Measurements from ENCODE around the gene LDLRAD4. TPM values are rescaled to one million over a fixed set of nuclear protein-coding genes. Genes with fewer than 3 reads are reported as not detected.

Gene LDLRAD4
- total and polyA plus RNA-seq, 9 of the 15 experiments (the other 6 are each of a cell fraction or from before 2014, with no cell fraction given): 0.01 TPM; not detected in 8

DNA sequence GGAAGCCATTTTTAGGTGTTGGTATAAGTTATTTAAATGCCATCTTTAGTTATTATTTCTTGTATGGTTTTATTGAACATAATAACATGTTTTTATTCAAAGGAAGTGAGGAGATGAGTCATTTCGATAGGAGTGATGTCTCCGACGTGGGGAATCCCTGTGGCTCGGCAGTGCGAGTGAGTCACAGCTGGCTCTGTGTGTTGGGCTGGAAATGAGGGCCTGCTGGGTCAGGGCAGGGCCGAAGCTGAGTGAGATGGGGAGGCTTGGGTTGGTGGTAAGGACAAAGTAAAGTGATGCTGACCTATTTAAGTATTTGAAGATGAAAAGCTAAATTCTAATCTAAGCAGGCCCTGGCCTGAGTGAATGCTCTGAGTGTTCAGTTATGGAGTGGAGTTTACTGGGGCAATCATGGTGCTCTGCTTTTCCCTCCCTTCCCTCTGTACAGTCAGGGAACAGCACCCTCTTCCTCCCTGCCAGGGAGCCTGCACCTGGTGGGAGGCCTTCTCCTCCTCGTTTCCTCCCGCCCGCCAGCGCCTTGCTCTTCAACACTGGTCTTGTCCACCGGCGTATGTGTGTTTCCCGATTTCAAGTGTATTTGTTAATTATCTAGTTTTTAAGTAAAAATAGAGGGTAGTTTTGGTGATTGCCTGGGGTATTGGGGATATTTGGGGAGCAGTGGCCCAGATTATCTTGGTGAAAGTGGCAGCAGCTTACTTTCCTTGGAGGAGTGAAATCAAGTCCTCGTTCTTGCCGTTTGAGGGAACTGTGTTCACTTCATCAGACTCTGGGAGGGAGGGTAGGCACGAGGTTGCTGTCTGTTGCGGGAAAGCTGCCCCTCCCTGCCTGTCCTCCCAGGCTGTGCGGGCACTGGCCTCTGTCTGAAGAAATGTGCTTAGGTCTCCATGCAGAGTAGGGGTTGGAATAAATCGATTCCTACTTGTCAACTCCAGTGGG lies 157.0 kb downstream of the LDLRAD4 start:
- Histone ChIP-seq H3K4me1 (replicated peaks in 1 of 2; ENCODE audit: control insufficient read depth in 2 of 2, insufficient read depth in 2 of 2, low read length in 2 of 2) (no peaks in the 10 kb centered on the region), H3K27ac (ENCODE audit: extremely low read depth, low read depth, low read length) (no peak overlapping the region), H2AFZ (ENCODE audit: low read depth, low read length) (no peak overlapping the region), H3K27me3 (ENCODE audit: control insufficient read depth in 2 of 2, insufficient read depth in 2 of 2, low read length in 2 of 2) (peaks cover 26 to 60% of the 10 kb centered on the region in 2 experiments), H3K4me3 (no peak overlapping the region), H3K4me2 (ENCODE audit: insufficient read depth, low read length) (no peak overlapping the region), H4K20me1 (replicated peaks; ENCODE audit: control insufficient read depth, insufficient read depth, low read length) (peaks cover 2% of the 10 kb centered on the region; the same call in 1 of the 2 replicates), H3K79me2 (ENCODE audit: control insufficient read depth, insufficient read depth, low read length) (no peaks in the 10 kb centered on the region), H3K36me3 (ENCODE audit: control insufficient read depth, insufficient read depth, low read length) (no peaks in the 10 kb centered on the region), H3K9ac (ENCODE audit: insufficient read depth in 1 of 2, low read depth in 2 of 2, low read length in 2 of 2) (no peak overlapping the region), H3K9me3 (replicated peaks; ENCODE audit: control insufficient read depth, insufficient read depth, low read depth, low read length) (no peaks in the 10 kb centered on the region), H3K9me1 (ENCODE audit: control insufficient read depth, insufficient read depth, low read length) (no peaks in the 10 kb centered on the region)
- ChIA-PET POLR2A (interaction anchor here (0.7 to 1.0 kb wide), 2 partner anchors 14 to 90 kb away, joined by 3 read pairs; no protein-coding TSS in a partner anchor), CTCF (ENCODE audit: low intra/inter-chr PET ratio) (no interaction called here)
- 4% methylated on average over 18 of the region's 19 CpGs for WGBS (ENCODE audit: insufficient coverage, low coverage, missing lambda C conversion rate)
- FAIRE-seq: no peak
- peak; percentile 56 for TF ChIP-seq ATF3 (IDR thresholded peaks at IDR 0.05)
- no peak for TF ChIP-seq ATF3 (CRISPR knock-in tag; conservative IDR thresholded peaks at IDR 0.05)
- TF ChIP-seq SAFB2 (IDR thresholded peaks at IDR 0.05; ENCODE audit: borderline replicate concordance, low read depth, low read length, severe bottlenecking): no peak
- TF ChIP-seq TFAM (CRISPR knock-in tag; conservative IDR thresholded peaks at IDR 0.05): no peak
- TF ChIP-seq TAF7 (tag; IDR thresholded peaks at IDR 0.05): no peak
- TF ChIP-seq FOSL1 (tag; conservative IDR thresholded peaks at IDR 0.05): peak; percentile 60
- TF ChIP-seq JUND (IDR thresholded peaks at IDR 0.05; ENCODE audit: borderline replicate concordance, low read depth, low read length): 0 out of 2 replicates have a peak, but pooled peaks have one; percentile 19
- TF ChIP-seq JUND (tag; IDR thresholded peaks at IDR 0.05; ENCODE audit: borderline replicate concordance, low read depth, low read length): 0 out of 3 replicates have a peak, but pooled peaks have one; percentile 16
- no peak for TF ChIP-seq CC2D1A (IDR thresholded peaks at IDR 0.05)
- no peak for TF ChIP-seq SREBF2 (CRISPR knock-in tag; IDR thresholded peaks at IDR 0.05)
- TF ChIP-seq ZNF639 (CRISPR knock-in tag; conservative IDR thresholded peaks at IDR 0.05 in 1 of 2, IDR thresholded peaks at IDR 0.05 in 1 of 2): no peak
- no peak for TF ChIP-seq NCOR1 (IDR thresholded peaks at IDR 0.05)
- TF ChIP-seq, protein P1, sequence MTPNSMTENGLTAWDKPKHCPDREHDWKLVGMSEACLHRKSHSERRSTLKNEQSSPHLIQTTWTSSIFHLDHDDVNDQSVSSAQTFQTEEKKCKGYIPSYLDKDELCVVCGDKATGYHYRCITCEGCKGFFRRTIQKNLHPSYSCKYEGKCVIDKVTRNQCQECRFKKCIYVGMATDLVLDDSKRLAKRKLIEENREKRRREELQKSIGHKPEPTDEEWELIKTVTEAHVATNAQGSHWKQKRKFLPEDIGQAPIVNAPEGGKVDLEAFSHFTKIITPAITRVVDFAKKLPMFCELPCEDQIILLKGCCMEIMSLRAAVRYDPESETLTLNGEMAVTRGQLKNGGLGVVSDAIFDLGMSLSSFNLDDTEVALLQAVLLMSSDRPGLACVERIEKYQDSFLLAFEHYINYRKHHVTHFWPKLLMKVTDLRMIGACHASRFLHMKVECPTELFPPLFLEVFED (CRISPR knock-in tag; conservative IDR thresholded peaks at IDR 0.05): no peak
- no peak for TF ChIP-seq STAT5B (CRISPR knock-in tag; IDR thresholded peaks at IDR 0.05)
- TF ChIP-seq ZNF224 (CRISPR knock-in tag; IDR thresholded peaks at IDR 0.05): no peak
- no peak for TF ChIP-seq HSF4 (CRISPR knock-in tag; IDR thresholded peaks at IDR 0.05; ENCODE audit: borderline replicate concordance)
- in situ Hi-C loops (cut with MboI) (no loop called here), intact Hi-C loops (cut with micrococcal nuclease) (no loop called here)
- ATAC-seq: peak; percentile 24; the same call in 2 of the 3 replicates
- BruUV-seq (replicated peaks): no TSS peak
- peak in 1 of 4 experiments; percentile 5 for DNase-seq (ENCODE audit: extremely low read depth in 1 of 4, low spot score in 3 of 4)

Data from K562 (cell line).